Body of pancreas (tissue), 4 donors: ENCODE measurements around the gene PMPCA. TPM values are rescaled to one million over a fixed set of nuclear protein-coding genes. Genes with fewer than 3 reads are reported as not detected.

Source experiments
- ATAC-seq: fragments of 150-250 bp; one replicate; pipeline ENCODE4 v1.9.1; 2016
- DNase-seq, 4 donors: peaks; one replicate each; pipeline ENCODE4 v3.0.0-alpha.2; 2019
- H3K27ac ChIP-seq, 4 donors: fragments of 200-600 bp; sonication (generic); 1 replicate in 3 of 4; 2 replicates in 1 of 4; pipeline versions ENCODE4 v1.5.1 to v1.6.1; 2016 to 2019; ENCODE audit warnings: mild to moderate bottlenecking in 1 of 4, mixed read lengths in 1 of 4, moderate library complexity in 1 of 4
- H3K27me3 ChIP-seq, 2 donors: fragments of 200-600 bp; sonication (generic); one replicate each; pipeline ENCODE4 v1.6.0; 2016; ENCODE audit warnings: mild to moderate bottlenecking in 1 of 2
- H3K36me3 ChIP-seq, 2 donors: fragments of 200-600 bp; sonication (generic); replicated peaks in 1 of 2; 2 replicates each; pipeline ENCODE4 v1.5.1; 2016; ENCODE audit warnings: low read depth in 2 of 2; ENCODE audit not compliant: insufficient read depth in 1 of 2
- H3K4me1 ChIP-seq: fragments of 200-600 bp; sonication (generic); one replicate; pipeline ENCODE4 v1.6.0; 2016
- H3K4me3 ChIP-seq, 2 donors: fragments of 200-600 bp; sonication (generic); 1 replicate in 1 of 2; 2 replicates in 1 of 2; pipeline ENCODE4 v1.5.1; 2016 to 2019
- H3K9me3 ChIP-seq, 3 donors: fragments of 200-600 bp; sonication (generic); 1 replicate in 2 of 3; 2 replicates in 1 of 3; pipeline ENCODE4 v1.5.1; 2016
- CTCF ChIP-seq, 7 experiments: fragments of 450-650 bp in 4 of 7; fragments of 200-600 bp in 3 of 7; sonication (generic) in 3 of 7; IDR thresholded peaks; one replicate each; pipeline ENCODE4 v1.5.1; 2016 to 2019; ENCODE audit warnings: antibody characterized with exemption in 7 of 7
- POLR2A ChIP-seq, 3 donors: fragments of 450-650 bp; IDR thresholded peaks; one replicate each; pipeline ENCODE4 v1.6.1; 2016; ENCODE audit warnings: antibody characterized with exemption in 3 of 3, mild to moderate bottlenecking in 2 of 3
- WGBS, 2 donors: methylation state at CpG; one replicate each; pipeline ENCODE4 v1.1.5; 2017; 5-methylcytosine and 5-hydroxymethylcytosine counted together
- intact Hi-C: fragments of 100-400 bp; cut with DNase I; formaldehyde crosslinking; loops from one replicate; pipeline ENCODE4 v1.15.1; 2023
- total RNA-seq, 2 donors: library from RNA; depleted of rRNA; stranded (reverse); fragments of >200 nt; gene quantifications; one replicate each; pipeline ENCODE4 v1.1.0, GENCODE V29; 2016

The PMPCA gene
- total RNA-seq, 2 donors from 2014 or later = 23.6 to 25.1 TPM

- no peak overlapping the region for H3K27ac ChIP-seq
- TF ChIP-seq CTCF (IDR thresholded peaks at IDR 0.05) (no peak), POLR2A (IDR thresholded peaks at IDR 0.05) (no peak)
- WGBS, 2 donors = 90 to 96% methylated on average over 5 to 23 of the region's 26 CpGs
- peaks cover 15% of the 10 kb centered on the region for H3K4me1 ChIP-seq
- no peaks in the 10 kb centered on the region for H3K9me3 ChIP-seq
- H3K4me3 ChIP-seq = no peak overlapping the region
- no peaks in the 10 kb centered on the region for H3K27me3 ChIP-seq
- ATAC-seq (no peak), DNase-seq (no peak)
- intact Hi-C loops = no loop called here
- no peaks in the 10 kb centered on the region for H3K36me3 ChIP-seq
These were observed 22.1 kb downstream of the PMPCA start for GRCh38 chr9:136432591-136432990.

GRCh38 chr9:136433043-136433715, 22.7 kb downstream of the PMPCA start:
- Histone ChIP-seq H3K36me3 (no peaks in the 10 kb centered on the region), H3K9me3 (no peaks in the 10 kb centered on the region), H3K27me3 (no peaks in the 10 kb centered on the region), H3K27ac (no peak overlapping the region), H3K4me1 (peaks cover 21% of the 10 kb centered on the region), H3K4me3 (no peak overlapping the region)
- WGBS, 2 donors = 93 to 96% methylated on average over 13 to 35 of the region's 36 CpGs
- ATAC-seq = no peak
- no peak for DNase-seq
- intact Hi-C loops = no loop called here
- TF ChIP-seq POLR2A (IDR thresholded peaks at IDR 0.05) (no peak), CTCF (IDR thresholded peaks at IDR 0.05) (no peak)

- Histone ChIP-seq H3K4me1 (peaks cover 27% of the 10 kb centered on the region), H3K27me3 (no peaks in the 10 kb centered on the region), H3K4me3 (no peak overlapping the region), H3K9me3 (no peaks in the 10 kb centered on the region), H3K36me3 (no peaks in the 10 kb centered on the region), H3K27ac (no peak overlapping the region)
- no peak for DNase-seq
- TF ChIP-seq CTCF (IDR thresholded peaks at IDR 0.05) = no peak
- no peak for TF ChIP-seq POLR2A (IDR thresholded peaks at IDR 0.05)
- WGBS, 2 donors = 91% methylated on average over 22 to 32 of the region's 37 CpGs
- intact Hi-C loops = no loop called here
- no peak for ATAC-seq
These were observed 23.6 kb downstream of the PMPCA start for GRCh38 chr9:136433849-136434579.

- DNase-seq (no peak), ATAC-seq (no peak)
- Histone ChIP-seq H3K36me3 (no peaks in the 10 kb centered on the region), H3K27me3 (no peaks in the 10 kb centered on the region), H3K9me3 (no peaks in the 10 kb centered on the region), H3K27ac (no peak overlapping the region), H3K4me1 (peaks cover 27% of the 10 kb centered on the region), H3K4me3 (no peak overlapping the region)
- TF ChIP-seq POLR2A (IDR thresholded peaks at IDR 0.05) (no peak), CTCF (IDR thresholded peaks at IDR 0.05) (no peak)
- intact Hi-C loops = no loop called here
- 92 to 95% methylated on average over 14 of the region's 17 CpGs for WGBS, 2 donors
These were observed 24.2 kb downstream of the PMPCA start for GRCh38 chr9:136434580-136435169.
